Cerebellar nuclear complex (tissue), 1 donor: ENCODE measurements around the gene HIF1A.
"Not testable (repeated sequence)": the region's sequence is repeated elsewhere in the genome, so short reads cannot be mapped to it uniquely, and the experiment has no call there.

Source experiments
- DNase-seq, 2 experiments: peaks; one replicate each; lab custom pipeline; 2025; lab: John Stamatoyannopoulos, UW

Gene HIF1A

GRCh38 chr14:61749264-61749663, 54.0 kb downstream of the HIF1A start:
- DNase-seq, result no peak

- no peak for DNase-seq
Measured at GRCh38 chr14:61749867-61750266, 54.6 kb downstream of the HIF1A start.

- DNase-seq, result no peak
Measured at GRCh38 chr14:61750708-61751474, 55.6 kb downstream of the HIF1A start.

GRCh38 chr14:61751475-61751989, 56.2 kb downstream of the HIF1A start:
- DNase-seq, result no peak

GRCh38 chr14:61752626-61753025, 57.3 kb downstream of the HIF1A start:
- DNase-seq, result no peak

- no peak for DNase-seq
Measured at GRCh38 chr14:61753631-61754030, 58.3 kb downstream of the HIF1A start.

GRCh38 chr14:61754627-61755381, 59.5 kb downstream of the HIF1A start:
- DNase-seq, result no peak

- DNase-seq, result not testable (repeated sequence)
Measured at GRCh38 chr14:61755382-61755742, 60.0 kb downstream of the HIF1A start.

GRCh38 chr14:61756135-61756534, 60.8 kb downstream of the HIF1A start:
- DNase-seq, result no peak

GRCh38 chr14:61759878-61760277, 64.6 kb downstream of the HIF1A start:
- DNase-seq, result no peak

- no peak for DNase-seq
Measured at GRCh38 chr14:61761557-61761956, 66.2 kb downstream of the HIF1A start.

- DNase-seq, result peak; percentile 60 to 86
Measured at GRCh38 chr14:61761959-61762786, 66.9 kb downstream of the HIF1A start, which contains the start of gene SNAPC1. Gene SNAPC1, plus strand, starts transcription at chr14:61762420. Its CDS starts 41 bp downstream, at chr14:61762461.

GRCh38 chr14:61764342-61765122, 69.2 kb downstream of the HIF1A start:
- no peak for DNase-seq

GRCh38 chr14:61765225-61765943, 70.1 kb downstream of the HIF1A start:
- DNase-seq, result no peak

- no peak for DNase-seq
Measured at GRCh38 chr14:61766151-61766550, 70.8 kb downstream of the HIF1A start.

- DNase-seq, result no peak
Measured at GRCh38 chr14:61768240-61768639, 72.9 kb downstream of the HIF1A start.

GRCh38 chr14:61769893-61770292, 74.6 kb downstream of the HIF1A start:
- DNase-seq, result no peak

- DNase-seq, result no peak
Measured at GRCh38 chr14:61774861-61775260, 79.5 kb downstream of the HIF1A start.

GRCh38 chr14:61780125-61780524, 84.8 kb downstream of the HIF1A start:
- no peak for DNase-seq

GRCh38 chr14:61797309-61797708, 102.0 kb downstream of the HIF1A start:
- DNase-seq, result no peak
